GM21447 (cell line): Measurements from ENCODE around the gene SYNPO2.

Experiments used
- ATAC-seq: cut with Tn5 transposase; IDR thresholded peaks from one replicate; pipeline ENCODE4 v1.9.1; 2021; ENCODE audit not compliant: unreplicated experiment

Gene SYNPO2

DNA sequence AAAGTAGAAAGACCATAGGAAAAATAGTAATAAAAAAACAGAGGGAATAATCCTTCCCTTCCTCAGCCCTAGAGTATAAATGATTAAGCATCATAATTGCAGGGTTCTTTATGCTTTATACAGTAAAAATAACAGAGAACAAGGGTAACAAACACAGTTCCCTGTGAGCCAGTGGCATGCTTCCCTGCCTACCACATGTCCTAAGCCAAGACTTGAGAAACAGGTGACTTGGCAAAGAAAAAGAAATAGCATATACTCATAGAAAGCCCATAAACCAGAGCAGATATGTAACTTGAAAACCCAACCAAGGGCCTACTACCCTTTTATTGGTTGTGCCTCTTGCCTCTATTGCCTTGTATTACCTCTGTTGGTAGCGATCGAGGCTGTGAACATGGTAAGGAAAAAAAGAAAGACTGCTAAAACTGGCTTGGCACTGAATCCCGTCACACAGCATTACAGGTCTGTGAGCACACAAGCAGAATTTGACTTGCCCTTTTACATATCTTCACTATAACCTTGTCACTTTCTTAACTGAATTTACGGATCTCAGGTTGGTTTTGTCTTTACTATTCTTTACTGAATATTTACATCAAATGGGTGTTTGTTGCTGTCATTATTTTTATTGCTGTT is 216.1 kb downstream of the SYNPO2 start:
- ATAC-seq, result no peak

DNA sequence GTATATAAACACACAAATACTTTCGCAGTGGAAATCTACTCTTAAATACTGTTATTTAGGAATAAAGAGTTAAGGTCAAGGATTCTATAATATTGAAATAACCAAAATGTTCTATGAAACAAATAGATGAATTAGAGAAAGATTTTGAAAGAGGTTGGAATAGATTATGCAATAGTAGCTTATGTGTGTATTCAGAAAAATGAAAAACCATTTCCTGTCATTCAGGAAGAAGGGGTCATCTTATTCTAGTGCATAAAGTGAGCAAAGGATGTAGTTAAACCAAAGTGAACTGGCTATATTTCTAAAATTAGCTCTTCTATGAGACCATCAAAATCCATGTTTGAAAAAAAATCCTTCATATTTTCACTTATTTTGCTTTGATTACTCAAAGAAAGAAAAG is 217.0 kb downstream of the SYNPO2 start:
- ATAC-seq, result no peak

DNA sequence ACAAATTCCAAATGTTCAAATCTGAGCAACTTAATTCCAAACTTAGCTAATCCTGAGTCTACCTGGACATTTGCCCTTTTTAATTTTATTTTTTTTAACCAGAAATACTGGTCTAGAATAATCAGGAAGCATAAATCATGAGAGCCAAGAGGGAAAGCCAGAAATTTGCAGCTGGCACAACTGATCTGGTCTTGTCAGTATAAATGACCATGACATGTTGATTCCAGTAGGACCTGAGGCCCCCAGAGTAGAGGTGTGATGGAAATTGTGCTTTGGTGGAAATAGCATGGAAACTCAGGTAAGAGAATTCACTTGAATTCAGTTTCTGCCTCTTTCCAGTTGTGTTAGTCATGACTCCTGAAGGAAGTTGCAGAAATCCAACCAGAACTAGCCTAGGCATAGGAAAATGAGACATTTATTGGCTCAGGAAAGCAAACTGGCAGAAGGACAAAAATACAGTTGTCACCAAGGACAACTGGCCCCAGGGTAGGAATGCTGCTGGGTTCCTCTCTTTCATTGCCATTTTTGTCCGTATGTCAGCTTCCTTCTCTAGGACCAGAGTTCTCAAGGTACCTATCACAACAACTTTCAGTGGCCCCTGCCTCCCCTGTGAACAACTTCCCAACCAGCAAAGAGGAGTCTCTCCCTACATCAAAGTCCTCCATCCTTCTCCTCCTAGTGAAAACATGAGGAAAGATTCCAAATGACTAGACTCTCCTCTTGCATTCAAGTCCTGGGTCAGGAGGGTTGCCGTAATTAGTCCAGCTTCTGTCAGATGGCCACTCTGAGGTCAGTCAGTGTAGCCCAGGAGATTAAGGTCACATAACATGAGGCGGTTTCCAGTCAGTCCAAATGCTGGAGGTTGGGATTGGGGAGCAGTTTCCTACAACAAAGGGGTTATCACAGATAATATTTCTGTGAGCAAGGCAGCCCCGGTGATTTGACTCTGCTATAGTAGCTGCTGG is 217.7 kb downstream of the SYNPO2 start:
- no peak for ATAC-seq

DNA sequence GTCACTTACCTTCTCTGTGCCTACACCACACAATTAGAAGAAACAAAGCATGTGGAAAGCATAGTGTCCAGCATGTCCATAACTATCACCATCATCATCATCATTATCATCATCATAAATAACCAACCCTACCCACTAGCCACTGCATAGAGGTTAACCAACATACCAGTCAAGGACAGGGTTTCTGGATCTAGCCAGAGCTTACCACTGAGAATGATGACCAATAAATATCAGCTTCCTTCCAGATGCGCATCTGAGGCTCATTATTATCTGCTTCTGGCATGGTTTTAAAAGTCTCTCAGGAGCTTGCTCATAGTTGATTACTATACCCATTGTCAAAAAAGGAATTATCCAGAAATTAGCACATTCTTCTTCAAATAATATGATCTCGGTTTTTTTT is 221.5 kb downstream of the SYNPO2 start:
- no peak for ATAC-seq
